Activated CD8-positive, alpha-beta T cell treated with anti-CD3 and anti-CD28 coated beads for 36 hours (primary cell): ENCODE results near the gene SPACA6. TPM values are rescaled to one million over a fixed set of nuclear protein-coding genes. Genes with fewer than 3 reads are reported as not detected.

Experiments
- ATAC-seq: fragments of 200-7000 bp; cut with Tn5 transposase; one replicate; pipeline ENCODE4 v1.10.0; 2021; ENCODE audit warnings: mild to moderate bottlenecking, moderate library complexity
- CTCF ChIA-PET: fragments of 350-600 bp; sonication (Branson Sonifier 250); formaldehyde crosslinking; loops from one replicate; lab custom pipeline; 2021; ENCODE audit warnings: antibody characterized with exemption; lab: Charles Lee
- POLR2A ChIA-PET: fragments of 350-600 bp; sonication (Branson Sonifier 250); formaldehyde crosslinking; loops from one replicate; lab custom pipeline; 2021; ENCODE audit warnings: antibody characterized with exemption; lab: Charles Lee
- DNase-seq: peaks from one replicate; pipeline ENCODE4 v3.0.0-alpha.2; 2020
- H3K27ac Mint-ChIP-seq: one replicate; pipeline ENCODE4 v1.8.0; 2021; ENCODE audit warnings: mild to moderate bottlenecking, mixed read lengths
- H3K27me3 Mint-ChIP-seq: one replicate; pipeline ENCODE4 v1.8.0; 2021; ENCODE audit warnings: mixed read lengths
- H3K36me3 Mint-ChIP-seq: one replicate; pipeline ENCODE4 v1.8.0; 2021; ENCODE audit warnings: low read depth, mixed read lengths
- H3K4me1 Mint-ChIP-seq: one replicate; pipeline ENCODE4 v1.8.0; 2021; ENCODE audit warnings: low read depth, mixed read lengths
- H3K4me3 Mint-ChIP-seq: one replicate; pipeline ENCODE4 v1.8.0; 2021; ENCODE audit warnings: mild to moderate bottlenecking, moderate library complexity, mixed read lengths
- H3K9me3 Mint-ChIP-seq: one replicate; pipeline ENCODE4 v1.8.0; 2021; ENCODE audit warnings: mixed read lengths
- intact Hi-C: fragments of 100-400 bp; cut with micrococcal nuclease; formaldehyde crosslinking; loops from one replicate; pipeline ENCODE4 v1.10.0; 2022
- total RNA-seq, 2 experiments: library from RNA; stranded (reverse); gene quantifications; one replicate each; pipeline ENCODE4 v1.2.3, GENCODE V29; 2021
- TF ChIP-seq, protein P1 (sequence below): fragments of 200-600 bp; IDR thresholded peaks from one replicate; pipeline ENCODE4 v1.8.0; 2022; ENCODE audit warnings: antibody characterized with exemption, mild to moderate bottlenecking

The SPACA6 gene
- total RNA-seq, 2 experiments from 2014 or later, result 2.4 to 4.6 TPM

DNA sequence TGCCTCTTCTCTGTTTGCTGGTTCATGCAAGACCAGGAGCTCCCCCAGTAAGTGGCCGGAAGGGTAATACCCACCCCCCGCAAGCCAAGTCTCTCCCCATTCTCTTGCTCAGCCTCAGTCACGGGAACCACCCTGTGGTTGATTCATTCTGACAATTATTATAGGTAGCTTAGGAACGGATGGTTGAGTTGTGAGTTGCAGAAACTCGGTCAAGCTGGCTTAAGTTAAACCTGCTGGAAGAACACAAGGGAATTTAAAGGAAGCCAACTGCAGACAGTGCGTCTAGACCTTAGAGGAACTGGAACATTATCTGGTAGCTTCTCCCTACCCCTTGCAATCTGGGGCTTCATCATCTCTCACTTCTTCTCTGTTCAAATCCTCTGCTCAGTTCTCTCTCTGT, 49.7 kb downstream of the SPACA6 start:
- ChIA-PET POLR2A (no interaction called here), CTCF (no interaction called here)
- intact Hi-C loops, result no loop called here
- Mint-ChIP-seq H3K36me3 (no peaks in the 10 kb centered on the region), H3K9me3 (no peaks in the 10 kb centered on the region), H3K4me3 (no peak overlapping the region), H3K27me3 (peaks cover 10% of the 10 kb centered on the region), H3K27ac (no peak overlapping the region), H3K4me1 (no peaks in the 10 kb centered on the region)
- DNase-seq (no peak), ATAC-seq (no peak)
- TF ChIP-seq, protein P1, sequence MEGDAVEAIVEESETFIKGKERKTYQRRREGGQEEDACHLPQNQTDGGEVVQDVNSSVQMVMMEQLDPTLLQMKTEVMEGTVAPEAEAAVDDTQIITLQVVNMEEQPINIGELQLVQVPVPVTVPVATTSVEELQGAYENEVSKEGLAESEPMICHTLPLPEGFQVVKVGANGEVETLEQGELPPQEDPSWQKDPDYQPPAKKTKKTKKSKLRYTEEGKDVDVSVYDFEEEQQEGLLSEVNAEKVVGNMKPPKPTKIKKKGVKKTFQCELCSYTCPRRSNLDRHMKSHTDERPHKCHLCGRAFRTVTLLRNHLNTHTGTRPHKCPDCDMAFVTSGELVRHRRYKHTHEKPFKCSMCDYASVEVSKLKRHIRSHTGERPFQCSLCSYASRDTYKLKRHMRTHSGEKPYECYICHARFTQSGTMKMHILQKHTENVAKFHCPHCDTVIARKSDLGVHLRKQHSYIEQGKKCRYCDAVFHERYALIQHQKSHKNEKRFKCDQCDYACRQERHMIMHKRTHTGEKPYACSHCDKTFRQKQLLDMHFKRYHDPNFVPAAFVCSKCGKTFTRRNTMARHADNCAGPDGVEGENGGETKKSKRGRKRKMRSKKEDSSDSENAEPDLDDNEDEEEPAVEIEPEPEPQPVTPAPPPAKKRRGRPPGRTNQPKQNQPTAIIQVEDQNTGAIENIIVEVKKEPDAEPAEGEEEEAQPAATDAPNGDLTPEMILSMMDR, result no peak

DNA sequence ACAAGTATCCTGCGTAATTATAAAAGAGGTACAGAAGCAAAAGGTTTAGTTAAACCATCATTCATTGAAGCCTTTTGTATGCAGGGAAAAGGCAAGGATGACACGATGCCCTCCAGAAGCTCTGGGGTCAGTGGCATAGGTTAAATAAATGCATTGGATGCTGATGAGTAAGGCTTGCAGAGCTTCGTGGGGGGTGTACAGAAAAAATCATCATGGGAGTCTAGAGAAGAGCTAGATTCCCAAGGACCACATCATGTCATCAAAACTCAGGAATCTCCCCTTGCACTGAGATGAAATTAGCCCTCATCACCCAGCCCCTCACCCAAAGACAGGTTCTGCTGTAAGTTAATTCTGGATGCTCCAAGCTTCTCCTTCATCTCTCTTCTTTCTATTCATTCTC, 50.3 kb downstream of the SPACA6 start:
- Mint-ChIP-seq H3K9me3 (no peaks in the 10 kb centered on the region), H3K4me1 (no peaks in the 10 kb centered on the region), H3K36me3 (no peaks in the 10 kb centered on the region), H3K27me3 (peaks cover 10% of the 10 kb centered on the region), H3K4me3 (no peak overlapping the region), H3K27ac (no peak overlapping the region)
- DNase-seq, result no peak
- TF ChIP-seq, protein P1, result no peak
- POLR2A ChIA-PET, result no interaction called here
- no peak for ATAC-seq
- intact Hi-C loops, result no loop called here
- CTCF ChIA-PET, result no interaction called here

DNA sequence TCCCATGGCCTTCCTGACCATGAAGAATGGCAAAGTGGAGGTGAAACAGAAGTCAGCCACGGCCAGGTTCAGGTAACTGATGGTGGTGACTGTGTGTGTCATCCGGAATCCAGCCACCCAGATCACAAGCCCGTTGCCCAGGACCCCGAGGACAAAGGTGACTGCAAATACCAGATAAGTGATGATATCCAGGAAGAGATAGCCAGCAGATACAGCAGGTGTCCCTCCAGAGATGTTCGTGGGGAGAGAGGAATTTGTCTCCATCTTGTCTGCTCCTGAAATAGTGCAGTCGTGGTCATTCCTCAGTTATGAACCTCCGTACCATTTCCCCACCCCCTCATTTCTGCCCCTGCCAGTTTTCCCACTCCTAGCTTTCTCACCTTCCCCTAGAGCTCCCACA, 53.6 kb downstream of the SPACA6 start:
- Mint-ChIP-seq H3K4me1 (no peaks in the 10 kb centered on the region), H3K36me3 (no peaks in the 10 kb centered on the region), H3K4me3 (no peak overlapping the region), H3K27ac (no peak overlapping the region), H3K9me3 (no peaks in the 10 kb centered on the region), H3K27me3 (peaks cover 7% of the 10 kb centered on the region)
- no peak for DNase-seq
- intact Hi-C loops, result no loop called here
- ChIA-PET POLR2A (no interaction called here), CTCF (no interaction called here)
- ATAC-seq, result no peak
- TF ChIP-seq, protein P1, result no peak

DNA sequence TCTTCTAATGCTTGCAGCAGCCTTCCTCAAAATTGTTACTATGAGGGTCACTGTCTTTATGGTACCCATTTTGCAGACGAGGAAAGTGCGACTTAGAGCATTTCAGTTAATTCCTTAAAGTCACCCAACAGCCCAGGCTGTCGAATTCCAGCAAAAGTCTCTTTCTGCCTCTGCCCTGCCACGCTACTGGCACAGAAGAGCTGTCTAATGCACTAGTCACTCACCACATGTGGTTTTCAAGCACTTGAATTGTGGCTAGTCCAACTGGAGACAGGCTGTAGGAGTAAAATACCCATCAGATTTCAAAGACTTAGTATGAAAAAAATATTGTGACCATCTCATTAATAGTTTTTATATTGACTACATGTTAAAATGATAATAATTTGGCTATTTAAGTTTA, 56.8 kb downstream of the SPACA6 start:
- TF ChIP-seq, protein P1, result no peak
- H3K36me3 Mint-ChIP-seq, result no peaks in the 10 kb centered on the region
- intact Hi-C loops, result no loop called here
- no peaks in the 10 kb centered on the region for H3K9me3 Mint-ChIP-seq
- DNase-seq (no peak), ATAC-seq (no peak)
- H3K4me1 Mint-ChIP-seq, result no peaks in the 10 kb centered on the region
- no peaks in the 10 kb centered on the region for H3K27me3 Mint-ChIP-seq
- no peak overlapping the region for H3K4me3 Mint-ChIP-seq
- H3K27ac Mint-ChIP-seq, result no peak overlapping the region
- CTCF ChIA-PET, result no interaction called here
- POLR2A ChIA-PET, result interaction anchor here (0.7 kb wide), 1 partner anchor 12 kb away, joined by 3 read pairs; no protein-coding TSS in a partner anchor

DNA sequence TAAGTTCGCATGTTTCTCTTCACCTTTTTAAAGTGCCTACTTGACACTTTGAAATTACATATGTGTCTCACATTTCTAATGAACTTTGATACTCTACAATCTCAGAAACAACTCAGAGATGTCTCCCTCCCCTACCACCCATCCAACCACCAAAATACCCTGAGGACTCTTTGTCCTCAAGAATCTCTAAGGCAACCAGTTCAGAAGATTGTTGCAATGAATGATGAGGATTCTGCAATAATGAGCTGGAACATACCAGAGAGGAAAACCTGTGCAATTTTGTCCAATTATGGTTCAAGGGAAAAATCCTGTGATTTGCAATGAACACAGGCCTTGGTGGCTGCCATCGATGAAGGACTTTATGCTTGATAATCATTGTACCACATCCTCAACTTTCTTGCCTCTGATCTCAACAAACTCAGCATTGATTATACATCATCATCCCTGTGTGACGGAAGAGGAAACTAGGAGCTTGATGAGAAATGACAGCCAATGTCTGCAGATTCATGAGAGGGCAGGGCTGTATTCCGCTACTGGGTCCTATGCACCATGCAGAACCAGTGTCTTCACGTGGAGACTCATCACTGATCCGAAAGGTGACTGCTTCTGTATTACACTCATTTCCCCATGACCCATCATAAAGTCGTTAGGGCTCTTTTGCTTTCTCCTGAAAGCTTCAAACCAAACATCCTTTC, 57.4 kb downstream of the SPACA6 start:
- CTCF ChIA-PET, result interaction anchor here (1.1 kb wide), 1 partner anchor 27 kb away, joined by 4 read pairs; no protein-coding TSS in a partner anchor
- intact Hi-C loops, result no loop called here

More for the DNA sequence above, 57.4 kb downstream of the SPACA6 start:
- Mint-ChIP-seq H3K27me3 (peaks cover 3% of the 10 kb centered on the region), H3K36me3 (no peaks in the 10 kb centered on the region), H3K27ac (no peak overlapping the region), H3K9me3 (no peaks in the 10 kb centered on the region), H3K4me1 (no peaks in the 10 kb centered on the region), H3K4me3 (no peak overlapping the region)
- DNase-seq (no peak), ATAC-seq (no peak)
- TF ChIP-seq, protein P1, result no peak
- POLR2A ChIA-PET, result no interaction called here
